HG03565 (cell line): Measurements from ENCODE around the gene SIMC1.
"Not testable (repeated sequence)": the region's sequence is repeated elsewhere in the genome, so short reads cannot be mapped to it uniquely, and the experiment has no call there.

Experiments
- ATAC-seq: cut with Tn5 transposase; IDR thresholded peaks from one replicate; pipeline ENCODE4 v1.9.1; 2021; ENCODE audit warnings: mild to moderate bottlenecking, moderate library complexity; ENCODE audit not compliant: unreplicated experiment

Gene SIMC1

DNA sequence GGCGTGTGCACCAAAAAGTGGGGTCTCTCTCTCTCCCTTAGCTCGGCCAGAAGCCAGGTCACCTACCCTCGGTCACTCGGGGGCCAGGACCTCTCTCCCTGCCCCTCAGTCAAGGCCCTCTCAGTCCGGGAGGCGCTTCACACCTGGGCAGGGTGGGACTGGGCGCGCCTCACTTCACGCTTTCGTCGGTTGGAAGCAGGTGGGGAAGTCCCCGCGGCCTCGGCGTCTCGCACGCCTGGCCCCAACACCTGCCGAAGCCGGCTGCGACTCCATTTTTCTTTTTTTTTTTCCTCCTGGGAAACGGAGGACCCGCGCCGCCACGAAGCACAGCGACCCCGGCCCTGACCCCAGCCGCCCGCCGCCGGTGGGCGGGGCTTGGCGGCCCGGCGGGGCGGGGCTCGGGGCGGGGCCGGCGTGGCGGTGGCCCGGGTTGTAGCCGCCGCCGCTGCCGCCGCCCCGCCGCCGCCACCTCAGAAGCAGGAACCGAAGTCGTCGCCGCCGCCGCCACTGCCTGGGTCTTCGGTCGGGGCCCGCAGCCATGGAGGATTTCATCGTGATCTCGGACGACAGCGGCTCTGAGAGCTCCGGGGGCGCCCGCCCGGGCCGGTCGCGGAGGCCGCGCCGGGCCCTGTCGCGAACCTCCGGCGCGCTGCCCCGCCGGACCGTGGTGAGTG is at the start of gene SIMC1:
Gene SIMC1, plus strand, starts transcription at position 454 of the 674 bp plus-strand sequence. Its CDS starts 85 bp downstream, at position 539.
- ATAC-seq = peak; percentile 46

DNA sequence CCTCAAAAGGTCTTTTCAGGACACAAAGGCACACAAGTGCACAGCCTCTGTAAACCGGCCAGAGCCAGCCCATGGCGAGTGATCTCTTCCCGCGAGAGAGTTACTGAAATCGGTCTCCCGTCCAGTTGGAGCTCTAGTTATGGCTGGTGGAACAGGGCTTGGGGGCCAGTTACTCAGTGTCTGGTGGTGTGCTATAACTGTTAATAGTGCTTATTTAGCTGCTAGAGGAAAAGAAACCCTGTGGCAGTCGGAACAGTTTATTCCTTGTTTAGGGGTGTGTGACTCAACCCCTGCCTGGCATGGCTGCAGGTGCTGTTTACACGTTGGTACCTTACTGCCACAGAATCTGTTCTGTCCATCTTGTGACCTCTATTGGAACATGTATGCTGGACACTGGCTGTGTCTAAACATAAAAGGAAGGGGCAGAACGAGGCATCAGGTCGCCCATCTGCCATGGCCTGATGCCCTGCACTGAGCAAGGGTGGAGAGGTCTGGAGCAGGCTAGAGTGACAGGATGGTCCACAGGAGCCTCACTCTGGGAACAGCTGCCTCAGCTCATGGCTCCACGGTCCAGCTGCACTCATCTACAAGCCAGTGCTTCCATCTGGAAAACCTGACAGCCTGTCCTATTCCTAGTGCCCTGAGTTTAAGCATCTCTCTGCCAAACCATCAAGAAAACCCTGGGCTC is 49.6 kb upstream of the SIMC1 start:
- no peak for ATAC-seq

DNA sequence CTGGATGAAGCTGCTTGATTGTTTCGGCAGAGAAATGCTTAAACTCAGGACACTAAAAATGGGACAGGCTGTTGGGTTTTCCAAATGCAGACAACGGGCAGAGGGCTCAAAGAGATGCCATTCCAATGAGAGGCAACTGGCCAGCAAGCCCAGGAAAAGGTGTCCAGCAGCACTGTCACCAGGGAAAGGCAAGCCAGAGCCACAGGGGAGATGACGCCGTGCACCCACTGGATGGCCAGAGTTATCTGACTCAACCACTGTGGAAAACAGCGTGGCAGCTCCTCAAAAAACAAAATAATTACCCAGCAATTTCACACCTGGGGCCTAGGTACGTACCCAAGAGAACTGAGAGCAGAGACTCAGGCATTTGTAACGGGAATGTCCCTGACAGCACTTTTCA is 48.4 kb upstream of the SIMC1 start:
- no peak for ATAC-seq

DNA sequence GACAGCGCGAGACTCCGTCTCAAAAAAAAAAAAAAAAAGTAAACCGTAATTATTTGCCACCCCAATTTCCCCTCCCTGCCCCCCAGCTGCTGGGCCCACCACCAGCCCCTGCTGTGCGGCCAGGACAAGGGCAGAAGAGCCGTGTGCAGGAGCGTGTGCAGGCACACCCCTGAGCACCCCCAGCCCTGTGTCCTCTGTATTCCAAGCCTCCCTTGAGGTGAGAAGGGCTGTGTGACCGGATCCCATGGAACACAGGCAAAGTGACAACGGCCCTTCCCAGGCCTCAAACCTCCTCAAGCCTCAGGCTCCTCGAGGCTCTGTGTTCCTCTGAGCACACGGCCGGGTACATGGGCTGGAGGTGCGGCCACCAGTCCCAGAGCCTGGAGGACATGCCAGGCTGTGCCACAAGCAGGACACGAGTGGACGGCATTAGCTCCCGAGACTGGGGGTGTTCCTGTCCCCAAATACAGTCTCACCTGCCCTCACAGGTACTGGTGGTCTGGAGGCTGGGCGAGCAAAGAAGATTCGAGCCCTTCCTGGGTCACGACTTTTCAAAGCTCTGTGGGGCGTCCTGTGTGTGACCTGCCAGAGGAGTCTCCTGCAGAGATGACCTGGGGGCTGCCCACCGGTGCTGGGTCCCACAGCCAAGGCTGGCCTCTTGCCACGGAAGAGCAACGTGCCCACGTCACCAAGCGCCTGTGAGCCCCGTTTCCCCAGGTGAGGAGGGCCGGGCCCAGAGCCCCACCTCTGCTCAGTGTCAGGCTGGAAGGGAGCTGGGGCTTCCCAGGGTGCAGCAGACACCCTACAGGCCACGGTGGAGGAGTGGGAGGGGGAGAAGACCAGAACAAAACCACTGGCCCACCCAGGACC is 47.1 kb upstream of the SIMC1 start:
- no peak for ATAC-seq

DNA sequence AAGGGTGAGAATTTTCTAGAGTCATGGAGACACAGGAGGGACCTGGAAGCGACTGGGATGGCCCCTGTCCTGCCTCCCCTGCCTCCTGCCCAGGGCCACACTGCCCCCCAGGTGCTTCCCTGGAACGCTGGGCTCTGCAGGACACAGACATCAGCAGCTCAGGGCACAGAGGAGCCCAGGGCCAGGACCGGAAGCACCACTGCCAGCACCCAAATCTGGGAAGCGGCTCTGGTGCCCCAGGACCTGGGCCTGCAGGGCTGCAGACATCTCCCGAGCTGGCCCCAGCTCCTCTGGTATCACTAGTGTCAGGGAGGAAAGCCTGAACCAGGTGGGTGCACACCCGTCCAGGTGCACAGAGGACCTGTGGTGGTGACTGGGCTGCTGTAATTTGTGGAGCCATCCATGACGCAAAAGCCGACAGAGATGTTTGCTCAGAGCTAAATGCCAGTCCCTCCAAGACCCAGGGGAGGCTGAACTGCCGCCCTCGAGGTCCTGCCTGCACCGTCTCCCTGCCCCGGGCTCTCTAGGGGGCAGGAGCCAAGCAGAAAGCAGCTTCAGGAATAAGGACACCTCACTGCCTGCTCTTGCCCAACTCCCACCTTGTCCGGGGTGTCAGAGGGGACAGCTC is 46.0 kb upstream of the SIMC1 start:
- no peak for ATAC-seq

DNA sequence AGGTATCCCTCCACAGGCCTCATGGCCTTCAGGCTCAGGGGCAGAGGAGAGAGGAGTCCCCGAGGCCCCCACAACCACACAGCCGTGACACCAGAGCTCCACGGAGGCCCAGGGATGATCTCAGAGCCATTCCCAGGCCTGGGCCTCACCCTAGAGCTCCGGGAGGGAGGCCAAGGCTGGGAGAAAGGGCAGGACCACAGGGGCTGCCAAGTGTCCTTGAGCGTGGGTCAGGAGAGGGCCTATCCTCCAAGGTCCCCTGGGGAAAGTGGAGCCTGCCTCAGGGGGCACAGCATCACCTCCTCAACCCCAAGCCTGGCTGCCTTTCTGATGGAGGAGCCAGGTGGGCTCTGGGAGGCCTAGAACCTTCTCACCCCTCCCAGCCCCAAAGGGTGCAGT is 45.5 kb upstream of the SIMC1 start:
- ATAC-seq = not testable (repeated sequence)

DNA sequence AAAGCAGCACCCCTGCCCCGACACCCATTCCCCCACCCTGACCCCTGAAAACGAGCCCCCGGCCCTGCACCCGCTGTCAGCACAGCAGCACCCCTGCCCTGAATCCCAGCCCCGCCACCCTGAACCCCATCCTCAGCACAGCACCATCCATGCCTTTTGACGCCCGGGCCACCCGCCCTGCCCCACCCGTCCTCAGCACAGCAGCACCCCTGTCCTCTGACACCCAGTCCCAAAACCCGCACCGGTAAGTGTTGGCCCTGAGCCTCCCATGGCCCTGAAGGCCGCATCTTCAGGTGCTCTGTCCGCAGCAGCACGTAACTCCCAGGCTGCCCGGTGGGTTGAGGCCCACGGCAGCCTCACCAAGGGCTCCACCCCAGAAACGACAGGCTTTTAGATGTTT is 44.6 kb upstream of the SIMC1 start:
- ATAC-seq = not testable (repeated sequence)

GRCh38 chr5:176194238-176195083 is 43.8 kb upstream of the SIMC1 start:
- ATAC-seq = not testable (repeated sequence)

- ATAC-seq = not testable (repeated sequence)
Measured at GRCh38 chr5:176195084-176195413, 43.2 kb upstream of the SIMC1 start.

DNA sequence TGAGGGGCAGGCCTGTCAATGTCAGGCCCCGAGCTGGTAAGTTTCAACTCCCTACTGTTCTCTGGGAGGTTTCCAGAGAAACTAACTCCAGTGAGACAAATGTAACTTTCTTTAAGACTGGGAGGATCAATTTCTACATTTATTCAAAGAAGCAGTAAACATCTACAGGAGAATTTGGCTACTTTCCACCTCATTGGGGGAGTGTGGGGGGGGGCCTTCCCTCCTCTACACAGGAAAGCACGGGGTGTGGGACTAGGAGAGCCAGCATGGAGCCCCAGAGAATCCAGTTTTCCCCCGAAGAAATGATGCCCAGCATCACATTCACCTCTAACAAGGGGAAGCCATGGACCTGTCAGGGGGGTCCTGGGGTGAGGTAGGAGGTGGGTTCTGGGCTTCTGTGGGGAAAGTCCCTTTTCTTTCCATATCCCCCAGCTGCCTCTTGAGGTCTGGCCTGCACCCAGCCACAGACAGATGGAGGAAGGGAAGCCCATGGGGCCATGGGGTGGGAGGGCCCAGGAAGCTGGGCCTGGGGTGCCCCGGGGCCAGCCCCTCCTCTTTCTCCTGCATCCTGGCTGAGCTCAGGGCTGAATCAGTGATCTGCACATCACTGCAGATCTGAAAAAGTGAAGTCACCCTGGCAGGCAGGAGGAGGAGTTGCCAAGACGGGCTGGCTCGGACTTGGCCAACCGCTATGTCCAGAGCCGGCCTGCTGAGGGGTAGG is 42.6 kb upstream of the SIMC1 start:
- not testable (repeated sequence) for ATAC-seq

DNA sequence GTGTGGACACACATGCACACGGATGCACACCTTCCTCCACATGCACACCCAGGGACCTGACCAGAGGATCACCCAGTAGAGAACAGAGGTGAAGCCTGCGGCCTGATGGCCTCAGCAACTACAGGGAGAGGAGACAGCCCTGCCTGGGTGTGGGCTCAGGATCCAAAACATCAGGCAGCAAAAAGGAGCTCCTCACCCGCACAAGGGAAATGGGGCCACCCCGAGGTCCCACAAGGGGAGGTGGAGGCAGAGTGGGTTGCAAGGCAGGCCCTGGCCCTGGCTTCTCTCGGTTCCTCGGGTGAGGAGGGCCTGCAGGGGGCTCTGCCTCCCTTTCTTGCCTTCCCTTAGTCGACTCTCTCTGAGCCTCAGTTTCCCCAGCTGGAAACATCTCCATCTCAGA is 41.4 kb upstream of the SIMC1 start:
- not testable (repeated sequence) for ATAC-seq

- not testable (repeated sequence) for ATAC-seq
Measured at GRCh38 chr5:176197234-176197858, 40.9 kb upstream of the SIMC1 start.

- not testable (repeated sequence) for ATAC-seq
Measured at GRCh38 chr5:176198299-176198698, 39.9 kb upstream of the SIMC1 start.

DNA sequence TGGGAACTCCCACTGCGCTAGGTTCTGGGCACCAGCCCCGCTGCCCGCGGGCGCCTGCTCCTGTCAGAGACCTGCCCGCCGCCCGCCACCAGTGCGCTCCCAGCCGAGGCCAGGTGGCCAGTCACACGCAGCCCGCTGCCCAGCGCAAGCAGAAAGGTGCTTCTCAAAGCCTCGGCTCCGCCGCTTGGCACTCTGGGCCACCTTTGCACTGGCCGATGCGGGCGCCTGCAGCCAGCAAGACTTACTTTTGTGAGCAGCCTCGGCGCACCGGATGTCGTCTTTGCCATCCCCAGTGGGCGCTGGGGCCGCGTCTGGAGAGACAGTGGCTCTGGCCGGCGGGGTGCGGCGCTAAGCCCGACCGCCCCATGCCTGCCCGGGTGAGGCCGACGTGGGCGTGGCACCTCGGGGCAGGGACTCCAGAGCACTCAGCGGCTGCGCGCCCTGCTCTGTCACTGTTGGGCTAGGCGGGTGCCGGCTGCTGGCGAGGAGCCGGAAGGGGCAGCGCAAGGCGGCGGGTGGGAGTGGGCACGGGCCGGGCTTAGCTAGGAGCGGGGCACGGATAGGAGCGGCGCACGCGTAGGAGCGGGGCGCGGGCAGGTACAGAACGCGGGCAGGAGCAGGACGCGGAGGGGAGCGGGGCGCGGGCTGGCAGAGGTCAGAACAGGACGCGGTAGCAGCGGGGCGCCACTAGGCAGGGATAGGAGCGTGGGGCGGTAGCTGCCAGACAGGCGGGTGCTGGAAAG is 39.1 kb upstream of the SIMC1 start:
- ATAC-seq = not testable (repeated sequence)

- not testable (repeated sequence) for ATAC-seq
Measured at GRCh38 chr5:176199803-176200399, 38.3 kb upstream of the SIMC1 start.

GRCh38 chr5:176201811-176202210 is 36.4 kb upstream of the SIMC1 start:
- ATAC-seq = no peak

GRCh38 chr5:176203086-176203485 is 35.1 kb upstream of the SIMC1 start:
- ATAC-seq = no peak

DNA sequence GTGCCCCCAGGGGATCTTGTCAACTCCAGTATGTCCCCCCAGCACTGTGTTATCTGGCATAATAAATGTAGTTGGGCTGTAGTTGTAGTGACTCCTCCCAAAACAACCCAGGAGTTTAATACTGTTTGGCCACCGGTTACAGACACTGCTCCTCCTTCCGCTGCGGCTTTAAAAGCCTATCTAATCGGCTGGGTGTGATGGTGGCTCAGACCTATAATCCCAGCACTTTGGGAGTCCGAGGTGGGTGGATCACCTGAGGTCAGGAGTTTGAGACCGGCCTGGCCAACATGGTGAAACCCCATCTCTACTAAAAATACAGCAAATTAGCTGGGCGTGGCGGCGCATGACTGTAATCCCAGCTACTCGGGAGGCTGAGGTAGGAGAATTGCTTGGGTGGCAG is 34.7 kb upstream of the SIMC1 start:
- not testable (repeated sequence) for ATAC-seq
